H9 (cell line): ENCODE data around the gene TRA2B. TPM values are rescaled to one million over a fixed set of nuclear protein-coding genes. Genes with fewer than 3 reads are reported as not detected.

Experiments used
- DNase-seq: peaks from one replicate; pipeline ENCODE4 v3.0.0-alpha.2; 2017
- H2AFZ ChIP-seq: one replicate; pipeline ENCODE4 v1.6.1; 2013; ENCODE audit warnings: mild to moderate bottlenecking, low read length, control low read depth, moderate library complexity
- H2AK5ac ChIP-seq: 2 replicates; pipeline ENCODE4 v1.6.1; 2013; ENCODE audit warnings: low read length, control low read depth, mixed read lengths; ENCODE audit not compliant: insufficient read length
- H2BK120ac ChIP-seq: one replicate; pipeline ENCODE4 v1.6.1; 2013; ENCODE audit warnings: low read depth, mild to moderate bottlenecking, low read length, control low read depth, inconsistent platforms; ENCODE audit not compliant: poor library complexity, severe bottlenecking
- H2BK12ac ChIP-seq: 2 replicates; pipeline ENCODE4 v1.6.1; 2013; ENCODE audit warnings: low read length, control low read depth, mixed read lengths, low read depth; ENCODE audit not compliant: insufficient read length
- H2BK15ac ChIP-seq: 2 replicates; pipeline ENCODE4 v1.6.1; 2013; ENCODE audit warnings: low read depth, low read length, control low read depth
- H2BK20ac ChIP-seq: one replicate; pipeline ENCODE4 v1.6.1; 2013; ENCODE audit warnings: low read depth, mild to moderate bottlenecking, low read length, control low read depth, inconsistent platforms; ENCODE audit not compliant: poor library complexity, severe bottlenecking
- H2BK5ac ChIP-seq: 2 replicates; pipeline ENCODE4 v1.6.1; 2013; ENCODE audit warnings: low read length, control low read depth, mixed read lengths; ENCODE audit not compliant: insufficient read length
- H3K14ac ChIP-seq: 2 replicates; pipeline ENCODE4 v1.6.1; 2013; ENCODE audit warnings: low read length, control low read depth; ENCODE audit not compliant: insufficient read depth
- H3K18ac ChIP-seq: 2 replicates; pipeline ENCODE4 v1.6.1; 2013; ENCODE audit warnings: low read depth, mild to moderate bottlenecking, mixed read lengths, low read length, control low read depth; ENCODE audit not compliant: insufficient read length
- H3K23ac ChIP-seq: 2 replicates; pipeline ENCODE4 v1.6.1; 2013; ENCODE audit warnings: low read length, control low read depth, mixed read lengths, low read depth; ENCODE audit not compliant: insufficient read length
- H3K23me2 ChIP-seq: 2 replicates; pipeline ENCODE4 v1.6.1; 2013; ENCODE audit warnings: low read depth, mild to moderate bottlenecking, mixed read lengths, low read length, control low read depth; ENCODE audit not compliant: insufficient read length, poor library complexity, severe bottlenecking
- H3K27ac ChIP-seq: 2 replicates; pipeline ENCODE4 v1.5.1; 2013; ENCODE audit warnings: low read length, control low read depth, mixed read lengths, low read depth; ENCODE audit not compliant: insufficient read length
- H3K27me3 ChIP-seq: 2 replicates; pipeline ENCODE4 v1.6.1; 2013; ENCODE audit warnings: low read length, control low read depth, inconsistent platforms; ENCODE audit not compliant: insufficient read depth
- H3K4ac ChIP-seq: 2 replicates; pipeline ENCODE4 v1.6.1; 2013; ENCODE audit warnings: low read depth, mild to moderate bottlenecking, control low read depth, inconsistent platforms, low read length, moderate library complexity
- H3K4me1 ChIP-seq: 2 replicates; pipeline ENCODE4 v1.6.1; 2013; ENCODE audit warnings: low read length, control low read depth, inconsistent platforms; ENCODE audit not compliant: insufficient read depth
- H3K4me2 ChIP-seq: 2 replicates; pipeline ENCODE4 v1.6.1; 2013; ENCODE audit warnings: low read length, control low read depth, mixed read lengths; ENCODE audit not compliant: insufficient read length, insufficient read depth
- H3K56ac ChIP-seq: 2 replicates; pipeline ENCODE4 v1.6.1; 2013; ENCODE audit warnings: low read depth, mild to moderate bottlenecking, mixed read lengths, low read length, control low read depth; ENCODE audit not compliant: insufficient read length
- H3K79me1 ChIP-seq: 2 replicates; pipeline ENCODE4 v1.6.1; 2013; ENCODE audit warnings: low read depth, mild to moderate bottlenecking, moderate library complexity, low read length, control low read depth, inconsistent platforms; ENCODE audit not compliant: insufficient read depth, poor library complexity, severe bottlenecking
- H3K79me2 ChIP-seq: 2 replicates; pipeline ENCODE4 v1.6.1; 2013; ENCODE audit warnings: low read length, control low read depth, inconsistent platforms; ENCODE audit not compliant: insufficient read depth
- H3K9ac ChIP-seq: 2 replicates; pipeline ENCODE4 v1.6.1; 2013; ENCODE audit warnings: low read length, control low read depth, mixed read lengths; ENCODE audit not compliant: insufficient read length; ENCODE audit errors: extremely low read depth
- H3K9me3 ChIP-seq: one replicate; pipeline ENCODE4 v1.6.1; 2013; ENCODE audit warnings: low read depth, low read length, inconsistent platforms; ENCODE audit not compliant: control insufficient read depth
- H3T11ph ChIP-seq: one replicate; pipeline ENCODE4 v1.6.1; 2013; ENCODE audit warnings: mild to moderate bottlenecking, low read length, control low read depth, inconsistent platforms
- H4K20me1 ChIP-seq: one replicate; pipeline ENCODE4 v1.6.1; 2013; ENCODE audit not compliant: control insufficient read depth, insufficient read length, insufficient read depth
- H4K5ac ChIP-seq: 2 replicates; pipeline ENCODE4 v1.6.1; 2013; ENCODE audit warnings: low read depth, mild to moderate bottlenecking, mixed read lengths, low read length, control low read depth; ENCODE audit not compliant: insufficient read length
- H4K8ac ChIP-seq: replicated peaks from 2 replicates; pipeline ENCODE4 v1.6.1; 2013; ENCODE audit warnings: low read length, control low read depth, mixed read lengths, low read depth; ENCODE audit not compliant: insufficient read length
- H4K91ac ChIP-seq: 2 replicates; pipeline ENCODE4 v1.6.1; 2013; ENCODE audit warnings: low read depth, mild to moderate bottlenecking, moderate library complexity, mixed read lengths, low read length, control low read depth; ENCODE audit not compliant: insufficient read length
- H3K27ac Mint-ChIP-seq, 3 experiments: 2 replicates in 2 of 3; 3 replicates in 1 of 3; pipeline ENCODE4 v1.8.0; 2020 to 2021; ENCODE audit warnings: mixed read lengths in 3 of 3, mild to moderate bottlenecking in 1 of 3, moderate library complexity in 1 of 3
- H3K27me3 Mint-ChIP-seq: 2 replicates; pipeline ENCODE4 v1.8.0; 2021; ENCODE audit warnings: low read depth, mild to moderate bottlenecking, moderate library complexity, mixed read lengths
- H3K36me3 Mint-ChIP-seq, 3 experiments: 2 replicates in 2 of 3; 3 replicates in 1 of 3; pipeline ENCODE4 v1.8.0; 2020 to 2021; ENCODE audit warnings: low read depth in 3 of 3, mixed read lengths in 3 of 3; ENCODE audit not compliant: insufficient read depth in 1 of 3
- H3K4me1 Mint-ChIP-seq, 2 experiments: 2 replicates each; pipeline ENCODE4 v1.8.0; 2020; ENCODE audit warnings: mixed read lengths in 2 of 2
- H3K4me3 Mint-ChIP-seq, 2 experiments: 2 replicates in 1 of 2; 3 replicates in 1 of 2; pipeline ENCODE4 v1.8.0; 2020 to 2021; ENCODE audit warnings: mild to moderate bottlenecking in 2 of 2, mixed read lengths in 2 of 2, moderate library complexity in 1 of 2
- H3K9me3 Mint-ChIP-seq, 2 experiments: 2 replicates in 1 of 2; 3 replicates in 1 of 2; pipeline ENCODE4 v1.8.0; 2020; ENCODE audit warnings: mild to moderate bottlenecking in 2 of 2, mixed read lengths in 2 of 2, moderate library complexity in 1 of 2
- CTCF ChIP-seq: fragments of 200-600 bp; sonication (generic); conservative IDR thresholded peaks from 3 replicates; pipeline ENCODE4 v1.8.0; 2021; ENCODE audit warnings: antibody characterized with exemption, mild to moderate bottlenecking
- WGBS: extraction: QIAGEN DNeasy Blood & Tissue Kit; methylation state at CpG from one replicate; pipeline ENCODE4 v1.1.7; 2013; ENCODE audit warnings: missing lambda C conversion rate, low lambda C conversion rate, mixed read lengths; ENCODE audit not compliant: insufficient read length; ENCODE audit errors: extremely low coverage; 5-methylcytosine and 5-hydroxymethylcytosine counted together
- total RNA-seq: library from RNA; stranded (reverse); gene quantifications from 2 replicates; pipeline ENCODE4 v1.2.1, GENCODE V29; 2021

The TRA2B gene
- total RNA-seq, 1 experiment from 2014 or later: 344 TPM

DNA sequence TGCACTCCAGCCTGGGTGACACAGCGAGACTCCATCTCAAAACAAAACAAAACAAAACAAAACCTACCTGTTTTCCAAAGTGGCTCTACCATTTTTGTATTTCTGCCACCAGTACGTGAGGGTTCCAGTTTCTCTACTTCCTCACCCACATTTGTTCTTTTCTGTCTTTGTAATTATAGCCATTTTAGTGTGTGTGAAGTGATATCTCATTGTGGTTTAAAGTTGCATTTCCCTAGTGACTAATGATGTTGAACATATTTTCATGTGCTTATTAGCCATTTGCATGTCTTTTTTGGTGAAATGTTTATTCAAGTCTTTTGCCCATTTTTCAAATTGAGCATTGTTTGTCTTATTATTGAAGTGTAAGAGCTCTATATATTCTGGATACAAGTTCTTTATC, 50.7 kb downstream of the TRA2B start:
- H3K79me2 ChIP-seq: no peaks in the 10 kb centered on the region
- no peak for TF ChIP-seq CTCF
- no peak overlapping the region for H2BK120ac ChIP-seq
- Mint-ChIP-seq H3K9me3 (no peaks in the 10 kb centered on the region), H3K27ac (no peak overlapping the region), H3K4me3 (no peak overlapping the region; a peak in 1 of 5 replicates), H3K4me1 (no peaks in the 10 kb centered on the region), H3K36me3 (no peaks in the 10 kb centered on the region), H3K27me3 (no peaks in the 10 kb centered on the region)
- no peak overlapping the region for H2BK20ac ChIP-seq
- H3T11ph ChIP-seq: no peak overlapping the region
- no peak overlapping the region for H2AFZ ChIP-seq
- H3K79me1 ChIP-seq: no peaks in the 10 kb centered on the region
- H4K20me1 ChIP-seq: no peaks in the 10 kb centered on the region
- no peak overlapping the region for H2BK15ac ChIP-seq
- no peak overlapping the region for H3K4me2 ChIP-seq
- no peak overlapping the region for H3K23ac ChIP-seq
- no peak overlapping the region for H4K91ac ChIP-seq
- no peak for DNase-seq
- no peaks in the 10 kb centered on the region for H3K23me2 ChIP-seq
- no peak overlapping the region for H2BK12ac ChIP-seq
- no peak overlapping the region for H3K9ac ChIP-seq
- H2BK5ac ChIP-seq: no peak overlapping the region
- H4K5ac ChIP-seq: no peak overlapping the region
- no peak overlapping the region for H3K18ac ChIP-seq
- WGBS: no CpG with 5 or more reads among the region's 2 CpGs
- no peaks in the 10 kb centered on the region for H3K27me3 ChIP-seq
- no peak overlapping the region for H3K4ac ChIP-seq
- H3K14ac ChIP-seq: no peak overlapping the region
- no peaks in the 10 kb centered on the region for H3K4me1 ChIP-seq
- no peak overlapping the region for H3K27ac ChIP-seq
- H2AK5ac ChIP-seq: no peak overlapping the region
- H3K9me3 ChIP-seq: no peaks in the 10 kb centered on the region
- H3K56ac ChIP-seq: no peak overlapping the region
- H4K8ac ChIP-seq: no peak overlapping the region
